HEK293T (cell line): ENCODE measurements around the gene GCLM.

Experiments
- ARNT ChIP-seq: fragments of 450-650 bp; IDR thresholded peaks from 2 replicates; pipeline ENCODE4 v1.6.1; 2017; ENCODE audit warnings: mild to moderate bottlenecking
- BHLHE40 ChIP-seq: fragments of 450-650 bp; IDR thresholded peaks from 2 replicates; pipeline ENCODE4 v1.6.1; 2016; ENCODE audit warnings: mild to moderate bottlenecking, moderate library complexity, borderline replicate concordance
- FOXA1 ChIP-seq: fragments of 450-650 bp; IDR thresholded peaks from 2 replicates; pipeline ENCODE4 v1.6.1; 2016; ENCODE audit warnings: mild to moderate bottlenecking
- FOXK2 ChIP-seq: fragments of 450-650 bp; IDR thresholded peaks from 2 replicates; pipeline ENCODE4 v1.6.1; 2016; ENCODE audit warnings: mild to moderate bottlenecking
- FOXM1 ChIP-seq: fragments of 450-650 bp; IDR thresholded peaks from 2 replicates; pipeline ENCODE4 v1.6.1; 2017; ENCODE audit warnings: mild to moderate bottlenecking, borderline replicate concordance
- LEF1 ChIP-seq: fragments of 450-650 bp; IDR thresholded peaks from 2 replicates; pipeline ENCODE4 v1.6.1; 2017; ENCODE audit warnings: mild to moderate bottlenecking, borderline replicate concordance
- SP1 ChIP-seq: fragments of 450-650 bp; IDR thresholded peaks from 2 replicates; pipeline ENCODE4 v1.6.1; 2017

DNA sequence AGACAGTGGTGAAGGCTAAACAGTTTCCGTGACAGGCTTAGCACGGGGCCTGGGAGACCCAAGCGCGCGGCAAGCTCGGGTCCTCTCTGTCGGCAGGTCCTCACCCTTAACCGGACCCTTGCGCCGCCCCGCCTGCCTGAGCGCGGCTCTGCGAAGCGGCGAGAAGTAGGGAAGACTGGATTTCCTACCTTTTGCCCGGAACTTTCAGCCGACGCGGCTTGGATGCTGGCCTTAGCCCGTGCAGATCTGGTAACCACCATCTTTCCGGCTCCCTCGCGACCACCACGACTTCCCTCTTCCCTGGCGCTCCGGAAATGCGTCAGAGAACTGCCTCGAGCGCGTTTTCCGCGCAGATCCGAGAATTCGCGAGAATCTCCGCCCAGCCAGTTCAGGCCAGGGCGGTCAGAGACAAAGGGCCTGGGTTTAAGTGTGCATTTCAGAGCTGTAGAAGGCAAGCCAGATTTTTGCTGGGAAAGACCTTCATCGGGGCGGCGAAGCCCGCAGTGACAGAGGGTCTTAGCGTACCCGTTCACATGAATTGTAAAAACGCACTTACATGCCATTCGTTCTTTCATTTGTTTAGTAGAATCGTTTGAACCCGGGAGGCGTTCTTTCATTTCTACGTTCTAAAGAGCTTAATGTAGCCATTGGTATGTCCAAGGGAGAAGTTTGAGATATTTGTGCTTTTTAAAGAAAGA, 30.2 kb downstream of the GCLM start, which contains the start of gene DNTTIP2:
- TF ChIP-seq FOXA1 (no peak), ARNT (no peak), FOXM1 (no peak), SP1 (no peak), BHLHE40 (no peak), LEF1 (no peak), FOXK2 (no peak)
